K562 (cell line): ENCODE measurements around the gene SLC9B1. TPM values are rescaled to one million over a fixed set of nuclear protein-coding genes. Genes with fewer than 3 reads are reported as not detected.
A peak's percentile ranks its signal among the peaks of the same experiment; 100 is the strongest.

Experiments used
- BCL6 ChIP-seq: fragments of 250-450 bp; sonication (Bioruptor Pico); IDR thresholded peaks from 2 replicates; pipeline ENCODE4 v1.4.0; 2020
- BRF1 ChIP-seq: IDR thresholded peaks from 3 replicates; pipeline ENCODE4 v1.6.1; 2011; ENCODE audit warnings: borderline replicate concordance, mild to moderate bottlenecking; ENCODE audit not compliant: insufficient read length; ENCODE audit errors: extremely low read depth
- CBX1 ChIP-seq: sonication (generic); IDR thresholded peaks from 2 replicates; pipeline ENCODE4 v1.6.1; 2016; ENCODE audit warnings: antibody characterized with exemption, low read depth, mild to moderate bottlenecking
- CXXC5 ChIP-seq: fragments of 250-450 bp; sonication (Bioruptor Pico); IDR thresholded peaks from 2 replicates; pipeline ENCODE4 v1.8.0; 2022; ENCODE audit warnings: inconsistent platforms, mild to moderate bottlenecking, moderate library complexity
- ELF2 ChIP-seq: fragments of 250-450 bp; sonication (Bioruptor Pico); IDR thresholded peaks from 2 replicates; pipeline ENCODE4 v1.5.0; 2021; ENCODE audit warnings: mild to moderate bottlenecking
- GTF2E2 ChIP-seq: fragments of 200-800 bp; sonication (Bioruptor generic); IDR thresholded peaks from 2 replicates; pipeline ENCODE4 v1.6.1; 2016; ENCODE audit warnings: missing genetic modification characterization, missing compliant biosample characterization
- HDAC1 ChIP-seq, 2 experiments: fragments of 450-650 bp; IDR thresholded peaks; 2 replicates each; pipeline ENCODE4 v1.6.1; 2016 to 2017; ENCODE audit warnings: inconsistent platforms in 1 of 2, mild to moderate bottlenecking in 1 of 2, moderate library complexity in 1 of 2
- KLF13 ChIP-seq: fragments of 450-650 bp; IDR thresholded peaks from 2 replicates; pipeline ENCODE4 v1.6.1; 2016; ENCODE audit warnings: missing genetic modification characterization, low read depth, mild to moderate bottlenecking, missing compliant biosample characterization, moderate library complexity, borderline replicate concordance
- NRF1 ChIP-seq, 2 experiments: fragments of 450-650 bp; IDR thresholded peaks in 1 of 2; conservative IDR thresholded peaks in 1 of 2; 2 replicates each; pipeline ENCODE4 v1.6.1; 2014; ENCODE audit warnings: mild to moderate bottlenecking in 2 of 2
- PHB ChIP-seq: fragments of 250-450 bp; sonication (Bioruptor Pico); IDR thresholded peaks from 2 replicates; pipeline ENCODE4 v1.5.0; 2021
- PML ChIP-seq: IDR thresholded peaks from 2 replicates; pipeline ENCODE4 v1.6.1; 2012; ENCODE audit warnings: low read length, inconsistent platforms
- POLR2A ChIP-seq: fragments of 450-650 bp; conservative IDR thresholded peaks from 2 replicates; pipeline ENCODE4 v1.6.1; 2016
- SMAD4 ChIP-seq: fragments of 250-450 bp; sonication (Bioruptor Pico); conservative IDR thresholded peaks from 2 replicates; pipeline ENCODE4 v1.8.0; 2021; ENCODE audit warnings: inconsistent platforms, mild to moderate bottlenecking, moderate library complexity
- STAT5A ChIP-seq: IDR thresholded peaks from 2 replicates; pipeline ENCODE4 v1.6.1; 2012; ENCODE audit warnings: low read length, inconsistent platforms, borderline replicate concordance
- ZFP36 ChIP-seq: fragments of 150-350 bp; IDR thresholded peaks from 2 replicates; pipeline ENCODE4 v1.6.1; 2018; ENCODE audit warnings: low read length, low read depth; ENCODE audit not compliant: partially characterized antibody
- ZKSCAN3 ChIP-seq: fragments of 250-450 bp; sonication (Bioruptor Pico); IDR thresholded peaks from 2 replicates; pipeline ENCODE4 v1.4.0; 2020
- ZNF232 ChIP-seq: sonication (generic); formaldehyde crosslinking; IDR thresholded peaks from 2 replicates; pipeline ENCODE4 v1.8.0; 2022; ENCODE audit warnings: mild to moderate bottlenecking, missing genetic modification reagents
- ZNF511 ChIP-seq: sonication (generic); formaldehyde crosslinking; IDR thresholded peaks from 2 replicates; pipeline ENCODE4 v1.8.0; 2022; ENCODE audit warnings: mild to moderate bottlenecking, missing genetic modification reagents
- ZNF589 ChIP-seq: fragments of 200-800 bp; sonication (Bioruptor generic); IDR thresholded peaks from 2 replicates; pipeline ENCODE4 v1.6.1; 2016; ENCODE audit warnings: low read depth, missing genetic modification characterization, missing compliant biosample characterization
- ZNF707 ChIP-seq: fragments of 250-450 bp; sonication (Bioruptor Pico); conservative IDR thresholded peaks from 2 replicates; pipeline ENCODE4 v1.8.0; 2022; ENCODE audit warnings: inconsistent platforms, mild to moderate bottlenecking, moderate library complexity
- ZNF785 ChIP-seq: fragments of 250-450 bp; sonication (Bioruptor Pico); IDR thresholded peaks from 2 replicates; pipeline ENCODE4 v1.4.0; 2020; ENCODE audit warnings: mild to moderate bottlenecking
- polyA plus RNA-seq, 8 experiments: library from polyadenylated mRNA; depleted of rRNA in 4 of 8; stranded (reverse) in 5 of 8; unstranded in 3 of 8; fragments of >200 nt; fragmentation: Nextera tagmentation in 2 of 8; fragmentation: Illumina TruSeq in 1 of 8; extraction: Ambion mirVana in 2 of 8; extraction: Trizol in 1 of 8; gene quantifications; 2 replicates each; pipeline versions ENCODE4 v1.2.1 to v1.2.3, GENCODE V29; 2011 to 2014; ENCODE audit warnings: inconsistent platforms in 1 of 8, missing spikeins in 1 of 8
- total RNA-seq, 7 experiments: library from RNA; depleted of rRNA in 6 of 7; stranded (reverse); fragments of >200 nt in 6 of 7; fragmentation: Illumina TruSeq in 2 of 7; extraction: Trizol in 2 of 7; gene quantifications; 2 replicates each; pipeline versions ENCODE4 v1.2.1 to v1.2.3, GENCODE V29; 2011 to 2021; ENCODE audit warnings: low replicate concordance in 1 of 7
- TF ChIP-seq, protein P1 (sequence below): sonication (generic); formaldehyde crosslinking; IDR thresholded peaks from 2 replicates; pipeline ENCODE4 v1.8.0; 2023; ENCODE audit warnings: mild to moderate bottlenecking, missing genetic modification reagents
- TF ChIP-seq, protein P2 (sequence below), 2 experiments: fragments of 250-450 bp in 1 of 2; fragments of 450-650 bp in 1 of 2; sonication (Bioruptor Pico) in 1 of 2; IDR thresholded peaks; 2 replicates each; pipeline versions ENCODE4 v1.6.1 to v1.8.0; 2016 to 2021; ENCODE audit warnings: mild to moderate bottlenecking in 2 of 2, moderate library complexity in 2 of 2, missing compliant biosample characterization in 1 of 2, missing genetic modification characterization in 1 of 2
- TF ChIP-seq, protein P3 (sequence below): sonication (generic); formaldehyde crosslinking; IDR thresholded peaks from 2 replicates; pipeline ENCODE4 v1.9.0; 2022; ENCODE audit warnings: mild to moderate bottlenecking, missing genetic modification reagents

Gene SLC9B1
- total and polyA plus RNA-seq, 9 of the 15 experiments (the other 6 are each of a cell fraction or from before 2014, with no cell fraction given), result 0.21 to 1.3 (median 0.51) TPM

DNA sequence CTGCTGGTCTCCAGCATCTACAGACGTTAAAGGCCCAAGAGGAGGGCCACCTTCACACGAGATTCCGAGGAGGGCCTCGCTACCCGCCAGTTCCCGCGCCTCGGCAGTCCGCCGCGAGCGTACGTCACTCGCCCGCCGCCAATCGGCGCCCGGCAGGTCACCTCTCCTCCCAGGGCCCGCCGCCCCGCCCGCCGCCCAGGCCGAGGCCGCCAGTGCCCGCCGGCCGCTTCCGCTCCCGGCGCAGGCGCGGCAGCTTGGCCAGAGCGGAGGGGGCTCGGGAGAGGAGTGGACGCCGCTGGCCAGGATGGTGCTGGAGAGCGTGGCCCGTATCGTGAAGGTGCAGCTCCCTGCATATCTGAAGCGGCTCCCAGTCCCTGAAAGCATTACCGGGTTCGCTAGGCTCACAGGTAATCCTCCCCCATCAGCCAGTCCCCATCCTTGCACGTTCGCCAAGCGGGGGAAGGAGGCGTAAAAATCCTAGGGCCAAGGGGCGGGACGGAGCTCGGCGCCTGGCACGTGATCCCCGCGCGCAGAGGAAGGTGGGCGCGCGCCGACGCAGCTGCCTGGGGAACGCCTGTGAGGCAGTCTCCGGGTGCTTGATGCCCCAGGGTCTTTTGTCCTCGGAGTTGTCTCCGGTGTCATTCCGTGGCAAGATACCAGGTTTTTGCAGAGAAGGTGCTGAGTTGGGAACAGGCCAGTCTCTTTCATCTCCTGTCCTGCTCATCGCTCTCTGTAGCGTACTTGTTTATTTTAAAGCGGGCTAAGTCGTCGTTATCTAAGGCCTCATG lies 150.5 kb downstream of the SLC9B1 start, which contains the start of gene CISD2 (continued):
- peak; percentile 56; the same call in 1 of the 2 replicates for TF ChIP-seq CBX1
- TF ChIP-seq ZNF707 (CRISPR knock-in tag), result no peak
- TF ChIP-seq ELF2 (CRISPR knock-in tag), result 0 out of 2 replicates have a peak, but pooled peaks have one; percentile 53
- TF ChIP-seq, protein P1, sequence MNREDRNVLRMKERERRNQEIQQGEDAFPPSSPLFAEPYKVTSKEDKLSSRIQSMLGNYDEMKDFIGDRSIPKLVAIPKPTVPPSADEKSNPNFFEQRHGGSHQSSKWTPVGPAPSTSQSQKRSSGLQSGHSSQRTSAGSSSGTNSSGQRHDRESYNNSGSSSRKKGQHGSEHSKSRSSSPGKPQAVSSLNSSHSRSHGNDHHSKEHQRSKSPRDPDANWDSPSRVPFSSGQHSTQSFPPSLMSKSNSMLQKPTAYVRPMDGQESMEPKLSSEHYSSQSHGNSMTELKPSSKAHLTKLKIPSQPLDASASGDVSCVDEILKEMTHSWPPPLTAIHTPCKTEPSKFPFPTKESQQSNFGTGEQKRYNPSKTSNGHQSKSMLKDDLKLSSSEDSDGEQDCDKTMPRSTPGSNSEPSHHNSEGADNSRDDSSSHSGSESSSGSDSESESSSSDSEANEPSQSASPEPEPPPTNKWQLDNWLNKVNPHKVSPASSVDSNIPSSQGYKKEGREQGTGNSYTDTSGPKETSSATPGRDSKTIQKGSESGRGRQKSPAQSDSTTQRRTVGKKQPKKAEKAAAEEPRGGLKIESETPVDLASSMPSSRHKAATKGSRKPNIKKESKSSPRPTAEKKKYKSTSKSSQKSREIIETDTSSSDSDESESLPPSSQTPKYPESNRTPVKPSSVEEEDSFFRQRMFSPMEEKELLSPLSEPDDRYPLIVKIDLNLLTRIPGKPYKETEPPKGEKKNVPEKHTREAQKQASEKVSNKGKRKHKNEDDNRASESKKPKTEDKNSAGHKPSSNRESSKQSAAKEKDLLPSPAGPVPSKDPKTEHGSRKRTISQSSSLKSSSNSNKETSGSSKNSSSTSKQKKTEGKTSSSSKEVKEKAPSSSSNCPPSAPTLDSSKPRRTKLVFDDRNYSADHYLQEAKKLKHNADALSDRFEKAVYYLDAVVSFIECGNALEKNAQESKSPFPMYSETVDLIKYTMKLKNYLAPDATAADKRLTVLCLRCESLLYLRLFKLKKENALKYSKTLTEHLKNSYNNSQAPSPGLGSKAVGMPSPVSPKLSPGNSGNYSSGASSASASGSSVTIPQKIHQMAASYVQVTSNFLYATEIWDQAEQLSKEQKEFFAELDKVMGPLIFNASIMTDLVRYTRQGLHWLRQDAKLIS (CRISPR knock-in tag), result peak; percentile 87
- peak; percentile 92 to 93 for TF ChIP-seq NRF1 (conservative IDR thresholded peaks at IDR 0.05 in 1 of 2, IDR thresholded peaks at IDR 0.05 in 1 of 2)
- peak; percentile 47; the same call in 1 of the 2 replicates for TF ChIP-seq ZNF511
- TF ChIP-seq ZNF785 (CRISPR knock-in tag), result no peak
- TF ChIP-seq ZNF232, result no peak
- TF ChIP-seq ZFP36, result peak; percentile 26
- TF ChIP-seq PML, result peak; percentile 36; the same call in 1 of the 2 replicates
- TF ChIP-seq ZNF589 (CRISPR knock-in tag), result 0 out of 2 replicates have a peak, but pooled peaks have one; percentile 30
- TF ChIP-seq BRF1, result no peak
- 0 out of 2 replicates have a peak, but pooled peaks have one; percentile 27 for TF ChIP-seq SMAD4 (CRISPR knock-in tag)
- peak in 1 of 2 experiments; percentile 84; a peak in 2 of 4 replicates for TF ChIP-seq HDAC1 (IDR thresholded peaks at IDR 0.05)
- peak; percentile 31; the same call in 1 of the 2 replicates for TF ChIP-seq KLF13
- TF ChIP-seq, protein P2, sequence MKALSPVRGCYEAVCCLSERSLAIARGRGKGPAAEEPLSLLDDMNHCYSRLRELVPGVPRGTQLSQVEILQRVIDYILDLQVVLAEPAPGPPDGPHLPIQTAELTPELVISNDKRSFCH (CRISPR knock-in tag; IDR thresholded peaks at IDR 0.05), result no peak
- TF ChIP-seq, protein P2 (tag; IDR thresholded peaks at IDR 0.05), result peak; percentile 74; the same call in 1 of the 2 replicates
- peak; percentile 53; the same call in 1 of the 2 replicates for TF ChIP-seq PHB (CRISPR knock-in tag)
- TF ChIP-seq, protein P3, sequence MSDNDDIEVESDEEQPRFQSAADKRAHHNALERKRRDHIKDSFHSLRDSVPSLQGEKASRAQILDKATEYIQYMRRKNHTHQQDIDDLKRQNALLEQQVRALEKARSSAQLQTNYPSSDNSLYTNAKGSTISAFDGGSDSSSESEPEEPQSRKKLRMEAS (CRISPR knock-in tag), result peak; percentile 89
- TF ChIP-seq POLR2A, result peak; percentile 90
- no peak for TF ChIP-seq ZKSCAN3 (CRISPR knock-in tag)
- no peak for TF ChIP-seq STAT5A
- TF ChIP-seq GTF2E2 (tag), result peak; percentile 67; the same call in 1 of the 2 replicates
- TF ChIP-seq CXXC5 (CRISPR knock-in tag), result peak; percentile 91
- TF ChIP-seq BCL6 (CRISPR knock-in tag), result no peak
